K562 (cell line): ENCODE data around the gene HAUS1. TPM values are rescaled to one million over a fixed set of nuclear protein-coding genes. Genes with fewer than 3 reads are reported as not detected.

Experiments used
- C11orf30 ChIP-seq: fragments of 450-650 bp; IDR thresholded peaks from 2 replicates; pipeline ENCODE4 v1.6.1; 2016; ENCODE audit warnings: low read depth, mild to moderate bottlenecking
- CBFA2T2 ChIP-seq: fragments of 450-650 bp; conservative IDR thresholded peaks from 2 replicates; pipeline ENCODE4 v1.6.1; 2017; ENCODE audit warnings: mild to moderate bottlenecking
- HLTF ChIP-seq: fragments of 450-650 bp; IDR thresholded peaks from 2 replicates; pipeline ENCODE4 v1.6.1; 2016
- PRMT5 ChIP-seq: sonication (generic); formaldehyde crosslinking; IDR thresholded peaks from 2 replicates; pipeline ENCODE4 v1.5.0; 2020; ENCODE audit warnings: missing genetic modification reagents
- SIRT6 ChIP-seq: IDR thresholded peaks from one replicate; pipeline ENCODE4 v1.6.1; 2012; ENCODE audit warnings: low read depth, mild to moderate bottlenecking, control low read depth, inconsistent platforms, low read length, moderate library complexity
- SRSF9 ChIP-seq: fragments of 200-400 bp; formaldehyde crosslinking; IDR thresholded peaks from 2 replicates; pipeline ENCODE4 v1.6.1; 2017; ENCODE audit warnings: low read depth, low read length, borderline replicate concordance
- XRCC3 ChIP-seq: fragments of 450-650 bp; IDR thresholded peaks from 2 replicates; pipeline ENCODE4 v1.6.1; 2017; ENCODE audit warnings: mild to moderate bottlenecking, moderate library complexity
- polyA plus RNA-seq, 8 experiments: library from polyadenylated mRNA; depleted of rRNA in 4 of 8; stranded (reverse) in 5 of 8; unstranded in 3 of 8; fragments of >200 nt; fragmentation: Nextera tagmentation in 2 of 8; fragmentation: Illumina TruSeq in 1 of 8; extraction: Ambion mirVana in 2 of 8; extraction: Trizol in 1 of 8; gene quantifications; 2 replicates each; pipeline versions ENCODE4 v1.2.1 to v1.2.3, GENCODE V29; 2011 to 2014; ENCODE audit warnings: inconsistent platforms in 1 of 8, missing spikeins in 1 of 8
- total RNA-seq, 7 experiments: library from RNA; depleted of rRNA in 6 of 7; stranded (reverse); fragments of >200 nt in 6 of 7; fragmentation: Illumina TruSeq in 2 of 7; extraction: Trizol in 2 of 7; gene quantifications; 2 replicates each; pipeline versions ENCODE4 v1.2.1 to v1.2.3, GENCODE V29; 2011 to 2021; ENCODE audit warnings: low replicate concordance in 1 of 7
- TF ChIP-seq, protein P1 (sequence below), 2 experiments: fragments of 450-650 bp in 1 of 2; sonication (generic) in 1 of 2; formaldehyde crosslinking in 1 of 2; IDR thresholded peaks in 1 of 2; conservative IDR thresholded peaks in 1 of 2; 2 replicates each; pipeline versions ENCODE4 v1.6.1 to v1.8.1; 2016 to 2023; ENCODE audit warnings: mild to moderate bottlenecking in 2 of 2, moderate library complexity in 2 of 2, inconsistent platforms in 1 of 2, missing genetic modification reagents in 1 of 2
- TF ChIP-seq, protein P2 (sequence below): IDR thresholded peaks from 3 replicates; pipeline ENCODE4 v1.6.1; 2011; ENCODE audit warnings: borderline replicate concordance, mild to moderate bottlenecking, moderate library complexity; ENCODE audit not compliant: insufficient read length; ENCODE audit errors: extremely low read depth
- TF ChIP-seq, protein P3 (sequence below): fragments of 450-650 bp; IDR thresholded peaks from 2 replicates; pipeline ENCODE4 v1.6.1; 2016; ENCODE audit warnings: borderline replicate concordance
- TF ChIP-seq, protein P4 (sequence below): fragments of 250-450 bp; sonication (Bioruptor Pico); IDR thresholded peaks from 2 replicates; pipeline ENCODE4 v1.8.0; 2021; ENCODE audit warnings: mild to moderate bottlenecking, moderate library complexity
- TF ChIP-seq, protein P5 (sequence below): sonication (generic); formaldehyde crosslinking; IDR thresholded peaks from 2 replicates; pipeline ENCODE4 v1.8.1; 2023; ENCODE audit warnings: mild to moderate bottlenecking, missing genetic modification reagents
- TF ChIP-seq, protein P6 (sequence below): fragments of 450-650 bp; formaldehyde crosslinking; IDR thresholded peaks from 2 replicates; pipeline ENCODE4 v1.4.0; 2022; ENCODE audit warnings: mild to moderate bottlenecking, moderate library complexity
- TF ChIP-seq, protein P7 (sequence below): fragments of 450-650 bp; IDR thresholded peaks from 2 replicates; pipeline ENCODE4 v1.6.1; 2016; ENCODE audit warnings: mild to moderate bottlenecking

Gene HAUS1
- total and polyA plus RNA-seq, 9 of the 15 experiments (the other 6 are each of a cell fraction or from before 2014, with no cell fraction given): 45.6 to 135 (median 76.3) TPM

DNA sequence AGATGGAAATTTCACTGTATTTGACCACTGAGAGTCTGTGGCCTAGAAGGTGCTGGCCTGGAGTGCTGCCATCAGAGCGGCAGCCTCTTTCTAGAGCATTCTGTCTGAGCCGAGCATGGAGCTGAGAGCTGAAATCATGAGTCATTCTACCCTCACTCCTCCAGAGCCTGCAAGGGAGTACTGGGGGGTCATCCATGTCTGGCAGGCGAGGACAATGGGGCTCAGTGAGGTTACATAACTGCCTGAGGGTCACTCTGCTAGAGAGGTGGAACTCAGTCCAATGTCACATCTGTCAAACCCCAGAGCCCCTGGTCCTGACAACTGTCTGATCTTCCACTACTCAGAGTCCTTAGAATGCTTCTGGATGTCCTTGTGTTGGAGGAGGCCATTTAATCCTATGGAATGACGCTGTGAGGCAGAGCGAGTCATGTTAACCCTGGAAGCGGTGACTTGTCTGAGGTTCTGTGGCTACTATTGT is 65.3 kb downstream of the HAUS1 start (continued):
- TF ChIP-seq, protein P1, sequence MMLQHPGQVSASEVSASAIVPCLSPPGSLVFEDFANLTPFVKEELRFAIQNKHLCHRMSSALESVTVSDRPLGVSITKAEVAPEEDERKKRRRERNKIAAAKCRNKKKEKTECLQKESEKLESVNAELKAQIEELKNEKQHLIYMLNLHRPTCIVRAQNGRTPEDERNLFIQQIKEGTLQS (IDR thresholded peaks at IDR 0.05): peak; percentile 63
- TF ChIP-seq, protein P1 (CRISPR knock-in tag; conservative IDR thresholded peaks at IDR 0.05): no peak
- TF ChIP-seq, protein P2, sequence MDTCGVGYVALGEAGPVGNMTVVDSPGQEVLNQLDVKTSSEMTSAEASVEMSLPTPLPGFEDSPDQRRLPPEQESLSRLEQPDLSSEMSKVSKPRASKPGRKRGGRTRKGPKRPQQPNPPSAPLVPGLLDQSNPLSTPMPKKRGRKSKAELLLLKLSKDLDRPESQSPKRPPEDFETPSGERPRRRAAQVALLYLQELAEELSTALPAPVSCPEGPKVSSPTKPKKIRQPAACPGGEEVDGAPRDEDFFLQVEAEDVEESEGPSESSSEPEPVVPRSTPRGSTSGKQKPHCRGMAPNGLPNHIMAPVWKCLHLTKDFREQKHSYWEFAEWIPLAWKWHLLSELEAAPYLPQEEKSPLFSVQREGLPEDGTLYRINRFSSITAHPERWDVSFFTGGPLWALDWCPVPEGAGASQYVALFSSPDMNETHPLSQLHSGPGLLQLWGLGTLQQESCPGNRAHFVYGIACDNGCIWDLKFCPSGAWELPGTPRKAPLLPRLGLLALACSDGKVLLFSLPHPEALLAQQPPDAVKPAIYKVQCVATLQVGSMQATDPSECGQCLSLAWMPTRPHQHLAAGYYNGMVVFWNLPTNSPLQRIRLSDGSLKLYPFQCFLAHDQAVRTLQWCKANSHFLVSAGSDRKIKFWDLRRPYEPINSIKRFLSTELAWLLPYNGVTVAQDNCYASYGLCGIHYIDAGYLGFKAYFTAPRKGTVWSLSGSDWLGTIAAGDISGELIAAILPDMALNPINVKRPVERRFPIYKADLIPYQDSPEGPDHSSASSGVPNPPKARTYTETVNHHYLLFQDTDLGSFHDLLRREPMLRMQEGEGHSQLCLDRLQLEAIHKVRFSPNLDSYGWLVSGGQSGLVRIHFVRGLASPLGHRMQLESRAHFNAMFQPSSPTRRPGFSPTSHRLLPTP: no peak
- TF ChIP-seq SRSF9 (no peak), XRCC3 (no peak), CBFA2T2 (no peak), SIRT6 (no peak), C11orf30 (peak; percentile 60), HLTF (no peak), PRMT5 (CRISPR knock-in tag) (no peak)
- TF ChIP-seq, protein P3, sequence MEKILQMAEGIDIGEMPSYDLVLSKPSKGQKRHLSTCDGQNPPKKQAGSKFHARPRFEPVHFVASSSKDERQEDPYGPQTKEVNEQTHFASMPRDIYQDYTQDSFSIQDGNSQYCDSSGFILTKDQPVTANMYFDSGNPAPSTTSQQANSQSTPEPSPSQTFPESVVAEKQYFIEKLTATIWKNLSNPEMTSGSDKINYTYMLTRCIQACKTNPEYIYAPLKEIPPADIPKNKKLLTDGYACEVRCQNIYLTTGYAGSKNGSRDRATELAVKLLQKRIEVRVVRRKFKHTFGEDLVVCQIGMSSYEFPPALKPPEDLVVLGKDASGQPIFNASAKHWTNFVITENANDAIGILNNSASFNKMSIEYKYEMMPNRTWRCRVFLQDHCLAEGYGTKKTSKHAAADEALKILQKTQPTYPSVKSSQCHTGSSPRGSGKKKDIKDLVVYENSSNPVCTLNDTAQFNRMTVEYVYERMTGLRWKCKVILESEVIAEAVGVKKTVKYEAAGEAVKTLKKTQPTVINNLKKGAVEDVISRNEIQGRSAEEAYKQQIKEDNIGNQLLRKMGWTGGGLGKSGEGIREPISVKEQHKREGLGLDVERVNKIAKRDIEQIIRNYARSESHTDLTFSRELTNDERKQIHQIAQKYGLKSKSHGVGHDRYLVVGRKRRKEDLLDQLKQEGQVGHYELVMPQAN: no peak
- TF ChIP-seq, protein P4, sequence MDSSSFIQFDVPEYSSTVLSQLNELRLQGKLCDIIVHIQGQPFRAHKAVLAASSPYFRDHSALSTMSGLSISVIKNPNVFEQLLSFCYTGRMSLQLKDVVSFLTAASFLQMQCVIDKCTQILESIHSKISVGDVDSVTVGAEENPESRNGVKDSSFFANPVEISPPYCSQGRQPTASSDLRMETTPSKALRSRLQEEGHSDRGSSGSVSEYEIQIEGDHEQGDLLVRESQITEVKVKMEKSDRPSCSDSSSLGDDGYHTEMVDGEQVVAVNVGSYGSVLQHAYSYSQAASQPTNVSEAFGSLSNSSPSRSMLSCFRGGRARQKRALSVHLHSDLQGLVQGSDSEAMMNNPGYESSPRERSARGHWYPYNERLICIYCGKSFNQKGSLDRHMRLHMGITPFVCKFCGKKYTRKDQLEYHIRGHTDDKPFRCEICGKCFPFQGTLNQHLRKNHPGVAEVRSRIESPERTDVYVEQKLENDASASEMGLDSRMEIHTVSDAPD (CRISPR knock-in tag): no peak
- TF ChIP-seq, protein P5, sequence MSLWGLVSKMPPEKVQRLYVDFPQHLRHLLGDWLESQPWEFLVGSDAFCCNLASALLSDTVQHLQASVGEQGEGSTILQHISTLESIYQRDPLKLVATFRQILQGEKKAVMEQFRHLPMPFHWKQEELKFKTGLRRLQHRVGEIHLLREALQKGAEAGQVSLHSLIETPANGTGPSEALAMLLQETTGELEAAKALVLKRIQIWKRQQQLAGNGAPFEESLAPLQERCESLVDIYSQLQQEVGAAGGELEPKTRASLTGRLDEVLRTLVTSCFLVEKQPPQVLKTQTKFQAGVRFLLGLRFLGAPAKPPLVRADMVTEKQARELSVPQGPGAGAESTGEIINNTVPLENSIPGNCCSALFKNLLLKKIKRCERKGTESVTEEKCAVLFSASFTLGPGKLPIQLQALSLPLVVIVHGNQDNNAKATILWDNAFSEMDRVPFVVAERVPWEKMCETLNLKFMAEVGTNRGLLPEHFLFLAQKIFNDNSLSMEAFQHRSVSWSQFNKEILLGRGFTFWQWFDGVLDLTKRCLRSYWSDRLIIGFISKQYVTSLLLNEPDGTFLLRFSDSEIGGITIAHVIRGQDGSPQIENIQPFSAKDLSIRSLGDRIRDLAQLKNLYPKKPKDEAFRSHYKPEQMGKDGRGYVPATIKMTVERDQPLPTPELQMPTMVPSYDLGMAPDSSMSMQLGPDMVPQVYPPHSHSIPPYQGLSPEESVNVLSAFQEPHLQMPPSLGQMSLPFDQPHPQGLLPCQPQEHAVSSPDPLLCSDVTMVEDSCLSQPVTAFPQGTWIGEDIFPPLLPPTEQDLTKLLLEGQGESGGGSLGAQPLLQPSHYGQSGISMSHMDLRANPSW (CRISPR knock-in tag): no peak
- TF ChIP-seq, protein P6, sequence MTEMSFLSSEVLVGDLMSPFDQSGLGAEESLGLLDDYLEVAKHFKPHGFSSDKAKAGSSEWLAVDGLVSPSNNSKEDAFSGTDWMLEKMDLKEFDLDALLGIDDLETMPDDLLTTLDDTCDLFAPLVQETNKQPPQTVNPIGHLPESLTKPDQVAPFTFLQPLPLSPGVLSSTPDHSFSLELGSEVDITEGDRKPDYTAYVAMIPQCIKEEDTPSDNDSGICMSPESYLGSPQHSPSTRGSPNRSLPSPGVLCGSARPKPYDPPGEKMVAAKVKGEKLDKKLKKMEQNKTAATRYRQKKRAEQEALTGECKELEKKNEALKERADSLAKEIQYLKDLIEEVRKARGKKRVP (CRISPR knock-in tag): no peak
- TF ChIP-seq, protein P7, sequence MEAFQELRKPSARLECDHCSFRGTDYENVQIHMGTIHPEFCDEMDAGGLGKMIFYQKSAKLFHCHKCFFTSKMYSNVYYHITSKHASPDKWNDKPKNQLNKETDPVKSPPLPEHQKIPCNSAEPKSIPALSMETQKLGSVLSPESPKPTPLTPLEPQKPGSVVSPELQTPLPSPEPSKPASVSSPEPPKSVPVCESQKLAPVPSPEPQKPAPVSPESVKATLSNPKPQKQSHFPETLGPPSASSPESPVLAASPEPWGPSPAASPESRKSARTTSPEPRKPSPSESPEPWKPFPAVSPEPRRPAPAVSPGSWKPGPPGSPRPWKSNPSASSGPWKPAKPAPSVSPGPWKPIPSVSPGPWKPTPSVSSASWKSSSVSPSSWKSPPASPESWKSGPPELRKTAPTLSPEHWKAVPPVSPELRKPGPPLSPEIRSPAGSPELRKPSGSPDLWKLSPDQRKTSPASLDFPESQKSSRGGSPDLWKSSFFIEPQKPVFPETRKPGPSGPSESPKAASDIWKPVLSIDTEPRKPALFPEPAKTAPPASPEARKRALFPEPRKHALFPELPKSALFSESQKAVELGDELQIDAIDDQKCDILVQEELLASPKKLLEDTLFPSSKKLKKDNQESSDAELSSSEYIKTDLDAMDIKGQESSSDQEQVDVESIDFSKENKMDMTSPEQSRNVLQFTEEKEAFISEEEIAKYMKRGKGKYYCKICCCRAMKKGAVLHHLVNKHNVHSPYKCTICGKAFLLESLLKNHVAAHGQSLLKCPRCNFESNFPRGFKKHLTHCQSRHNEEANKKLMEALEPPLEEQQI: no peak
